GM20000 (cell line): ENCODE results near the gene ZNF280B.

ENCODE experiments used
- DNase-seq: peaks from one replicate; pipeline ENCODE4 v3.0.0; 2012; ENCODE audit warnings: low spot score
- TF ChIP-seq, protein P1 (sequence below): IDR thresholded peaks from 2 replicates; pipeline ENCODE4 v1.5.1; 2012; ENCODE audit warnings: mild to moderate bottlenecking, control low read depth; ENCODE audit errors: extremely low read depth, missing control alignments

Gene ZNF280B

GRCh38 chr22:22508274-22509176 lies at the start of gene ZNF280B:
ZNF280B (minus strand) TSS chr22:22508742; CDS start chr22:22489398, 19,344 bp downstream.
- TF ChIP-seq, protein P1, sequence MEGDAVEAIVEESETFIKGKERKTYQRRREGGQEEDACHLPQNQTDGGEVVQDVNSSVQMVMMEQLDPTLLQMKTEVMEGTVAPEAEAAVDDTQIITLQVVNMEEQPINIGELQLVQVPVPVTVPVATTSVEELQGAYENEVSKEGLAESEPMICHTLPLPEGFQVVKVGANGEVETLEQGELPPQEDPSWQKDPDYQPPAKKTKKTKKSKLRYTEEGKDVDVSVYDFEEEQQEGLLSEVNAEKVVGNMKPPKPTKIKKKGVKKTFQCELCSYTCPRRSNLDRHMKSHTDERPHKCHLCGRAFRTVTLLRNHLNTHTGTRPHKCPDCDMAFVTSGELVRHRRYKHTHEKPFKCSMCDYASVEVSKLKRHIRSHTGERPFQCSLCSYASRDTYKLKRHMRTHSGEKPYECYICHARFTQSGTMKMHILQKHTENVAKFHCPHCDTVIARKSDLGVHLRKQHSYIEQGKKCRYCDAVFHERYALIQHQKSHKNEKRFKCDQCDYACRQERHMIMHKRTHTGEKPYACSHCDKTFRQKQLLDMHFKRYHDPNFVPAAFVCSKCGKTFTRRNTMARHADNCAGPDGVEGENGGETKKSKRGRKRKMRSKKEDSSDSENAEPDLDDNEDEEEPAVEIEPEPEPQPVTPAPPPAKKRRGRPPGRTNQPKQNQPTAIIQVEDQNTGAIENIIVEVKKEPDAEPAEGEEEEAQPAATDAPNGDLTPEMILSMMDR, result peak; percentile 72
- DNase-seq, result peak; percentile 93

DNA sequence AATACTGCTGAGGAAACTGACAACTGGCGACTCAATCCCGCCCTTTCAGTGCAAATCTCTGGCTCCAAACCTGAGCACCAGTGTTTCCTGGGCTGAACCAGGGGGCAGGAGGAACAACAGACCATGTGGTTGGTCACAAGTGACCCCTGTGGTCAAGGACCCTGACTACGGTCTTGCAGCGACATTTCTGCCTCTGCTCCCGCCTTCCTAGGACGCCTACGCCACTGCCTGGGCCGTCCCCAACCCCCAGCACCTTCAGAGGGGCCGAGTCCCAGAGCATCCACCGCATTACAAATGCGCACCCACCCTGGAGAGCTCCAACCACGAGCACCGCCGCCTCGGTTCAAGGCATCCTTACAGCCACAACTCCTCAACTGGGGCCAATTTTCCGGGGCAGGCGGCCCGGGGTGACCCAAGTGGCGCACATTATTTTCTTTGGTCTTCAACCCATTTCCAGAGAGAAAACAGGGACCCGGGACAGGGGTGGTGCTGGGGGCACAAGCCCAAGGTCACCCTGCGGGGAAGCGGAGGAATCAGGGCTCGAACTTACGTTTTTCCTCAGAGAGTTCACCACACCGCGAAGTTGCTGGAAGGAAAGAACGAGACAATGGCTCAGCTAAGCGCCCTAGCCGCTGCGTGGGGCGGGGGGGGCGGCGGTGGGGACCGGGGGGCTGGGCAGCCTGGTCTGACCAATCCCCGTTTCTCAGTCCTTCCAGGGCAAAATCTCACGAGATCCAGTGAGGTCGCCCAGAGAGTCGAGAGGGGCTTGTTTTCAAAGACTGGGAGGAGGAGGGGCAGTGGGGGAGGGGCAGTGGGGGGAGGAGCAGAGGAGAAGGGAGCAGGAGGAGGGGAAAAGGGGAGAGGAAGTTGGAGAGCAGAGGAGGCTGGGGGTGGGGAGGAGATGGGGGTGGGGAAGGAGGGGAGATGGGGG lies 48.7 kb upstream of the ZNF280B start:
- DNase-seq, result no peak
- TF ChIP-seq, protein P1, result no peak

DNA sequence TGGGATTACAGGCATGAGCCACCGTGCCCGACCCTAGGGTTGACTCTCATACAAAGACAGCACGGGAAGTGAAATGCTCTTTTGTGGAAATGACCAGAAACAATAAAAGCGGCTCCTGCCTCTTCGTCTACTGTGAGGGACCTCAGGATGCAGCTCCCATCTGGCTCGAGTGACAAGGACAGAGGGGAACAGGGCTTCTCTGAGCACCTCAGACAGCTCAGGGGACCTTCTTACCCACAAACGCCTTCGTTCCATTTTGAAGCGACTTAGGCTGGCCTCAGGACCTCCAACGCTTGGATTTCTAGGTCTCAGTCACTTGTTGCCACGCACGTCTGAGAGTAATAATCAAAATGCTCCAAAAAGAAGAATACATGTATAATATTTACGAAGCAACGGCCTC lies 48.0 kb upstream of the ZNF280B start:
- DNase-seq, result no peak
- TF ChIP-seq, protein P1, result no peak

DNA sequence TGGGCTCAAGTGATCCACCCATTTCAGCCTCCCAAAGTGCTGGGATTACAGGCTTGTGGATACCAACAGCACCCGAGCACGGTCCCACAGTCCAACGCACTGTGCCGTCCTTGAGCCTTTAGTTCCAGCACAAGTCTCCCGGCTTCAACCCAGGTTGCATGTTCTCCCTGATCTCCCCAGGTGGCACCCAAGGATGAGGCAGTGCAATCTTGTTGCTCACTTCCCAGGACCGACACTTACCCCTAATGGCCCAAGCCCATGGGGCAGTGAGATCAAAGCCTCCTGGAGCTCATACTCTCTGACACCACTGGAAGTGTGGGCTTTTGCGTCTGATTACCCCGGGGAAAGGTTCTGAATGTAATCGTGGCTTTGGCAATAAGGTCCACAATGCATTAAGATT lies 47.1 kb upstream of the ZNF280B start:
- TF ChIP-seq, protein P1, result no peak
- no peak for DNase-seq

GRCh38 chr22:22554587-22555284 lies 46.2 kb upstream of the ZNF280B start:
- DNase-seq, result peak; percentile 60
- TF ChIP-seq, protein P1, result no peak

DNA sequence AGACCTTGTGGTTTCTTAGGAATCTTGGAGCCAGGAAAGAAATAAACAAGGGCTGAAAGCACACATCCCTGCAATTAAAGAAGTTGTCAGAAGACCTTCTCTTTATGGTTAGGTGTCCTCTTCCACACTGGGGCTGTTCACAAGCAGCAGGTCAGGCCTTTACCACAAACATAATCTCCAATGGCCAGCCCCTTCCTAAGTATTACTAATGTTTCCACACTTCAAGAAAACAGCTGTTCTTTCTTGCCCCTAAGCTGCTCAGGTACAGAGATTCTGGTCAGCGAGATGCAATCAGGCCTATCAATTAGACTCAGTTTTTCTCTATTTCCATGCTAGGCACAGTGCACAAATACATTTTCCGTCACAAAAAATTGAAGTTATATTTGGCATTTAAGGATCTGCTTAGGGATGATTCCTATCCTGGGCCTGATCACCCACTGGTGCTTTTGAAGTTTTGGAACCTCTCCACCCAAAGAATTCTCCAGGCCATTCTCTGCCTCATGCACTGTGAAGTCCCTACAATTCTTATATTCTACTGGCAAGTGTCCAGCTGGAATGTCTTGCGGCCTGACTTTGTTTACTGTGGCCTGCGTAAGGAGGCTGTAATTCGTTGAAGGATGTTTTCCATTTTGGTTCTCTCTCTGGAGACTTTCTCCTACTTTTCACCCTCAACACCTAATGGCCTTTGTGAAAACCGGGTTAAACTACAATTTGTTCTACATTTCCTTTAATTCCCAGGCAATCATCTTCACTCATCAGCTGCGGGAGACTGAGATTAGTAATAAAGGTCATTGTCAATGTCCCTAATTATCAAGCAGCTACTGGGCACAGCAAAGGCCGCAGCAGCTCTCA lies 45.4 kb upstream of the ZNF280B start:
- no peak for DNase-seq
- TF ChIP-seq, protein P1, result no peak
